Cardiac fibroblast (primary cell): ENCODE results near the gene UBXN6.

Source experiments
- DNase-seq, 2 donors: peaks; one replicate each; pipeline versions ENCODE4 v3.0.0 to v3.0.0-alpha.2; 2010; ENCODE audit warnings: low read depth in 2 of 2
- H3K4me3 ChIP-seq, 2 donors: replicated peaks in 1 of 2; 1 replicate in 1 of 2; 2 replicates in 1 of 2; pipeline ENCODE4 v1.5.1; 2011; ENCODE audit warnings: low read depth in 2 of 2, low read length in 2 of 2, mild to moderate bottlenecking in 2 of 2, moderate library complexity in 1 of 2
- TF ChIP-seq, protein P1 (sequence below): IDR thresholded peaks from one replicate; pipeline ENCODE4 v1.5.1; 2011; ENCODE audit warnings: low read depth, mild to moderate bottlenecking, low read length, inconsistent platforms

The UBXN6 gene

DNA sequence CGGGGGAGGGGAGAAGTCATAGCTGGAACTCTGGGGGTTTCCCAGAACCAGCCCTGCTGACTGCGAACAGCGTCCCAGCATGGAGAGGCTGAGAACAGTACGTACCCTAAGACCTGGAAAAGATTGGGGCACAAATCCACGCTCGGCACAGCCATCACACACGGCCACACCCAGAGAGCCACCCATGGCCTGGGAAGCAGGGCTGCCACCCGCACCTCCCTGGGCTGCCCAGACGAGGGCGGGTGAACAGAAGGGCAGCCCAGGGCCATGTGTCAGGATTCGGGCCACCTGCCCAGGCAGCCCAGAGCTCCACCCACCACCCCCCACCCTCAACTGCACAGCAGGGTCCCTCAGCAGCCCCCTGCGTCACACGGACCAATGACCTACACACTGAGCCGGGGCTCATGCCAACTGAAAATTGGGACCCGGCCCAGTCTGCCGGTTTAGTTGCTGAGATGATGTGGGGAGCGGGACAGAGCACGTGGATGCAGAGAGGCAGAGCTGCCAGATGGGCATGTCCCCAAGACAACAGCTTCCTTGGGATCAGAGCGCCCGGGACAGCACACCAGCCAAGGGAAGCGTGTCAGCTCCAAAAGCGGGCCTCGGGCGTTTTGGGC, 8.5 kb downstream of the UBXN6 start:
- H3K4me3 ChIP-seq: no peak overlapping the region
- no peak for DNase-seq
- TF ChIP-seq, protein P1, sequence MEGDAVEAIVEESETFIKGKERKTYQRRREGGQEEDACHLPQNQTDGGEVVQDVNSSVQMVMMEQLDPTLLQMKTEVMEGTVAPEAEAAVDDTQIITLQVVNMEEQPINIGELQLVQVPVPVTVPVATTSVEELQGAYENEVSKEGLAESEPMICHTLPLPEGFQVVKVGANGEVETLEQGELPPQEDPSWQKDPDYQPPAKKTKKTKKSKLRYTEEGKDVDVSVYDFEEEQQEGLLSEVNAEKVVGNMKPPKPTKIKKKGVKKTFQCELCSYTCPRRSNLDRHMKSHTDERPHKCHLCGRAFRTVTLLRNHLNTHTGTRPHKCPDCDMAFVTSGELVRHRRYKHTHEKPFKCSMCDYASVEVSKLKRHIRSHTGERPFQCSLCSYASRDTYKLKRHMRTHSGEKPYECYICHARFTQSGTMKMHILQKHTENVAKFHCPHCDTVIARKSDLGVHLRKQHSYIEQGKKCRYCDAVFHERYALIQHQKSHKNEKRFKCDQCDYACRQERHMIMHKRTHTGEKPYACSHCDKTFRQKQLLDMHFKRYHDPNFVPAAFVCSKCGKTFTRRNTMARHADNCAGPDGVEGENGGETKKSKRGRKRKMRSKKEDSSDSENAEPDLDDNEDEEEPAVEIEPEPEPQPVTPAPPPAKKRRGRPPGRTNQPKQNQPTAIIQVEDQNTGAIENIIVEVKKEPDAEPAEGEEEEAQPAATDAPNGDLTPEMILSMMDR: no peak

- no peak overlapping the region for H3K4me3 ChIP-seq
- TF ChIP-seq, protein P1: no peak
- DNase-seq: no peak
Observed at GRCh38 chr19:4448147-4448985, 9.2 kb downstream of the UBXN6 start.

GRCh38 chr19:4447327-4448146, 10.1 kb downstream of the UBXN6 start:
- no peak overlapping the region for H3K4me3 ChIP-seq
- TF ChIP-seq, protein P1: no peak
- DNase-seq: no peak

- no peak overlapping the region for H3K4me3 ChIP-seq
- TF ChIP-seq, protein P1: no peak
- DNase-seq: no peak
Observed at GRCh38 chr19:4446704-4447200, 10.8 kb downstream of the UBXN6 start.

- DNase-seq: no peak
- TF ChIP-seq, protein P1: no peak
- no peak overlapping the region for H3K4me3 ChIP-seq
Observed at GRCh38 chr19:4445963-4446703, 11.5 kb downstream of the UBXN6 start.
